Activated gamma-delta T cell treated with Interleukin-2 at 50 U/mL for 16 hours (primary cell): ENCODE measurements around the gene KRTAP5-9.
"Not testable (repeated sequence)": the region's sequence is repeated elsewhere in the genome, so short reads cannot be mapped to it uniquely, and the experiment has no call there.

ENCODE experiments used
- DNase-seq: peaks from one replicate; pipeline ENCODE4 v3.0.0-alpha.2; 2020

KRTAP5-9 gene

DNA sequence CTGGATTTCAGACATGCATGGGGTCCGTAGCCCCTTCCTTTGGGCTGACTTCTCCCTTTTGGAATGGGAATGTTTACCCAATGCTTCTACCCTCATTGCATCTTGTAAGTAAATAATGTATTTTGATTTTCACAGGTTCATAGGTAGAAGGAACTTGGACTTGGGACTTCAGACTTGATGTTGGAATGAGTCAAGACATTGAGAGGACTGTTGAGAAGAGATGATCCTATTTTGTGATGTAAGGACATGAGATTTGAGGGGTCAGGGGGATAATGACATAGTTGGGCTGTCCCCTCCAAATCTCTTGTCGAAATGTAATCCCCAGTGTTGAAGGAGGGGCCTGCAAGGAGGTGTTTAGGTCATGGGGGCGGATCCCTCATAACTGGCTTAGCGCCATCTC is 16.2 kb downstream of the KRTAP5-9 start:
- no peak for DNase-seq

GRCh38 chr11:71565263-71565662 is 17.0 kb downstream of the KRTAP5-9 start, which contains the start of gene KRTAP5-10:
Gene KRTAP5-10 (plus strand): TSS chr11:71565563. CDS start chr11:71565588, 25 bp downstream.
- no peak for DNase-seq

- DNase-seq = no peak
Measured at GRCh38 chr11:71566081-71566620, 17.9 kb downstream of the KRTAP5-9 start.

DNA sequence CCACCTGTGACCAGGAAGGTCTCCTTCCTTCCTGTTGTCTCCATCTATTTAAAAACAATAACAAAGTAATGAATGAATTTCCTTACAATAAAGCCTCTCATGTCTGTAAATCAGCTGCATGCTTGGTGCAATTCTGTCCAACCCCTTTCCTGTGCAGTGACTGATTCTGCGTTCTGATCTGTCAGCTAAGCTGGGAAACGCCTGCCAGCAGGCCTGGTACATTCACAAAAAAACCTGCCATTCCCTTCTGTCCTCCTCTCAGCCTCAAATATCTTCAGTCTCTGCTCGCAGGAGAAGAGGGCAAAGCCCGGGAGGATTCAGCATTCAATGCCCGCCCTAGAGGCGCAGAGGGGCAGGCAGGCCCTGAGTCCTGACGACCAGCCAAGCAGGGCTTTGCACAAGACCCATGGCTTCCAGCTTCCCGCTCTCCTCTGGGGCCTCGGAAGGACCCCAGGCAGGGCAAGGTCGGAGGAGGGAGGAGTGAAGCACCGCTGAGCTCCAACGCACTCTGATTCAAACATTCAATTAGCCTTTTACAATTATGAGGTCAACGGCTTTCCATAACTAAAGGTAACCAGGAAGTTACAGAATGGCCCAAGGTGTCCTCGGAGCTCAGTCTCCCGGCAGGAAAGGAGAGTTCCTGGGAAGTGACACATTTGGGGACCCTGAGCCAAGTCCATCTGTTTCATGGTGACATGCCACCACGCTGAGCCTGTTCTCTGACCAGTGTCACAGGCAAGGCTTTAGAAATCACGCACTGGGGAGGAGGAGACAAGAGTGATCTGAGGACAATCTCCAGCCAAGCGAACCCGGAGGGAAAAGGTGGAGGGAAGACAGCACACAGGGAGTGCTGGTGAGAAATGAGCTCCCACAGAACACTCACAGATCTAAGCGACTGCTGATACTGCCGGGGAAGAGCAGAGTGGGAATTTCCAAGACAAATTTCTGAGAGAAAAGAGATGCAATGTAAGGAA is 18.7 kb downstream of the KRTAP5-9 start:
- not testable (repeated sequence) for DNase-seq

GRCh38 chr11:71567633-71568032 is 19.4 kb downstream of the KRTAP5-9 start:
- not testable (repeated sequence) for DNase-seq

- DNase-seq = no peak
Measured at GRCh38 chr11:71568704-71569349, 20.6 kb downstream of the KRTAP5-9 start.

DNA sequence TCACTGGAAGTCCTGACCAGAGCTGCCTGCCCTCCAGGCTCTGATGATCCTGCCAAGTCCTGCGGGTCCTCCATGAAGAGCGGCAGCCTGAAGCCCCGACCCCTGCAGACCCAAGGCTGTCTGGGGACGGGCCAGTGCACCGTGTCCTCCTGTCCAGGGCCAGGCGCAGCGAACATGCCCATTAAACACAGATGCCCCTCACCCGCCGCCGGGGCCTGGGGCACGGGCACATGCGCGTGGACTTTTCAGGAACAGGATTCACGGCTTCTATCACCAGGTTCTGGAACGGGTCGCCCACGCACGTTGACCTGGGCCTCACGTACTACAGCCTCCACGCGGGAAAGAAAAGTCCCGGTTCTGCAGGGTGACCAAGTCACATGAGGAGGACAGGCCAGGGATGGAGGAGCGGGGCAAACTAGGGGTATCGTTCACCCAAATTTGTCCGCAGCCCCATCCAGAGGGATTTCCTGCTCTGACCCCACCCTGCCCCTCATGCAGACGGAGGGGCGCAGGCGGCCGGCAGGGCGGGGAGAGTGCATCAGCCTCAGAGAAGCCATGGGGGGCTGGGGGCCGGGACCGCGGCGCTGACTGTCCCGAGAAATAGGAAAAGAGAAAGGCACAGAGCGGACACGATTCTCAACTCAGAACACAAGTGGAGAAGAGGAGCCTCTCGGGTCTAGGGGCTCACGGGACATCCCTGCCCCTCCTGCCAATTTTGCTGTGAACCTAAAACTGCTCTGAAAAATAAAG is 23.1 kb downstream of the KRTAP5-9 start:
- DNase-seq = not testable (repeated sequence)

GRCh38 chr11:71572811-71573210 is 24.6 kb downstream of the KRTAP5-9 start:
- DNase-seq = no peak

- no peak for DNase-seq
Measured at GRCh38 chr11:71574418-71574817, 26.2 kb downstream of the KRTAP5-9 start.

GRCh38 chr11:71575723-71576424 is 27.7 kb downstream of the KRTAP5-9 start:
- no peak for DNase-seq

- DNase-seq = not testable (repeated sequence)
Measured at GRCh38 chr11:71576688-71577465, 28.7 kb downstream of the KRTAP5-9 start.

- DNase-seq = no peak
Measured at GRCh38 chr11:71577469-71578004, 29.3 kb downstream of the KRTAP5-9 start.

- DNase-seq = not testable (repeated sequence)
Measured at GRCh38 chr11:71579513-71579912, 31.3 kb downstream of the KRTAP5-9 start.

DNA sequence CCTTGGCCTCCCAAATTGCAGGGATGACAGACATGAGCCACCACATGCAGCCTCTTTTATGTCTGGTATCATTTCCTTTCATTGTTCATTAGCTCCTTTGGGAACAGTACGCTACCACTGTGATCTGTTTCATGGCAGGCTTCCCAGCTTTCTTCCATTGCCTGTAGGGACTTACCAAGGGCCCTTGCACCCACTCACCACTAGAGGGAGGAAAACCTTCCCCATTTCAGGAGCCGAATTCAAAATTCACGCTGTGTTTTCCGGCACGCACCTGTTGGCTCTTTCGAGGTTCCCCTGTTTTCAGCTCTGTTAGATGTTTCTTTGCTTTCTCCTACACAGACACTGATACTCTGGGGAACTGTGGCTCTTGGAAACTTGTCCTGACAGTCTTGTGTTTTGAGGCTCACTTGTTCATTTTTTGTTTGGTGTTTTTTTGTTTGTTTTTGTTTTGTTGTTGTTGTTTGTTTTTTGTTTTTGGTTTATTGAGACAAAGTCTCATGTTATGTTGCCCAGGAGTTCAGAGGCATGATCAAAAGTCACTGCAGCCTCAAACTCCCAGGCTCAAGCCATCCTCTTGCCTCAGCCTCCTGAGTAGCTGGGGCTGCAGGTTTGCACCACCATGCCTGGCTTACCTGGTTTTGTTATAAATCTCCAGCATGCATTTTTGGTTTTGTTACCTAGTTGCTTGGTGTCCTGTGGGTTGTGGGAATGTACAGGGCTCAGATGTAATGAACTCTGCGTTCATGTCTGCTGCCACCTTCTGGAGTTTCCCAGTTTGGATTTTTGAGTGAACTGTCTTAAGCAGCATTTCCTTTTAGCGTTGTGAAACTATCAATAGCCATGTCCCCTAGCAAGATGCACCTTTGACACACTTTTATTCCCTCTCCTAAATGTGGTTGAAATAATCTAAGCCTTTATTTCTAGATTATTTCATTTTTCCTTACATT is 32.1 kb downstream of the KRTAP5-9 start:
- DNase-seq = peak; percentile 11

DNA sequence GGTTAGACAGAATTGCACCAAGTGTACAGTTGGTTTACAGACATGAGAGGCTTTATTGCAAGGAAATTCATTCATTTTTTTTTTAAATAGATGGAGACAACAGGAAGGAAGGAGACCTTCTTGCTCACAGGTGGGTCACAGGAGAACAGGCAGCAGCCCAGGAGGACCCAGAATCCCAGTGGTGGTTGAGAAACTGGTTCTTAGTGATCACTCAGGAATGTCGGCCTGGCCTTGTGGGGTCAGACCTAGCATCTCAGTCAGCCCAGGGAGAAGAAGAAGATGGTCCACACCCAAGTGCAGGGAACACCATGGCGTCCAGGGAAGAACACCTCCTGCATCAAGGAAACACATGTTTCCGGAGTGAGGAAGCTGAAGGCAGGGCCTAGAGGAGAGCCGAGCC is 33.6 kb downstream of the KRTAP5-9 start:
- no peak for DNase-seq

- no peak for DNase-seq
Measured at GRCh38 chr11:71582309-71582895, 34.2 kb downstream of the KRTAP5-9 start, which contains the start of gene KRTAP5-11. Gene KRTAP5-11 (minus strand): TSS chr11:71582875. CDS start chr11:71582837, 38 bp downstream.

DNA sequence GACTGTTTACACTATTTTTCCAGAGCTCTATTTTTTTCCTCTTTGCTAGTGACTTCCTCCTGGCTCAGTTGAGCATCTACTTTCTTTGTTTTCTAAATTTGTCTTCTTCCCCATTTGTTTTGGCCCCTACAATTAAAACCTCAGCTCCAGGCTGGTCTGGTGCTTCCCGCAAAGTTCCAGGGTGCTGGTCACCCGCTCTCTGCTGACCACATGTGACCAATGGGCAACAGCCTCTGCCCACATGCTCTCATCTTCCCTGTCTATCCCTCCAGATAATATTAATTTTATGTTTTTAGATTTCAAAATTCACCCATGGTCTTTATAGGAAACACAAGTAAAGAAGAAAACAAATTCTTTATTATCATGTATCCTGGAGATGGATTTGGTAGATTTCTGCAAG is 34.7 kb downstream of the KRTAP5-9 start:
- not testable (repeated sequence) for DNase-seq

GRCh38 chr11:71585673-71586072 is 37.5 kb downstream of the KRTAP5-9 start:
- DNase-seq = not testable (repeated sequence)

DNA sequence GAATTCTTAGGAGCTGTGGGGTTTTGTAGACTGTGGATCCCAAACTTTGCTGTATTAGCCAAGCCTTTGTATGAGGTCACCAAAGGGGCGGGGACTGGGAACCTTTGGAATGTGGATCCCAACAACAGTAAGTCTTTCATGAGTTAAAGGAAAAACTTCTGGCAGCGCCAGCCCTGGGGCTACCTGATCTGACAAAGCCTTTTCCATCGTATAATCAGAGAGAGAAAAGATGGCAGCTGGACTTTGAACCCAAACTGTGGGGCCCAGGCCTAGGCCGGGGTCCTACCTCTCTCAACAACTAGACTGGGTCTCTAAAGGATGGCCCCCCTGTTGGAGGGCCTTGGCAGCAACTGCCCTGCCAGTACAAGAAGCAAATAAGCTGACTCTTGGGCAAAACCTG is 40.1 kb downstream of the KRTAP5-9 start:
- DNase-seq = not testable (repeated sequence)
